GM19438 (cell line): ENCODE measurements around the gene FAM118A.
"Not testable (repeated sequence)": the region's sequence is repeated elsewhere in the genome, so short reads cannot be mapped to it uniquely, and the experiment has no call there.

Experiments
- ATAC-seq: cut with Tn5 transposase; IDR thresholded peaks from one replicate; pipeline ENCODE4 v1.9.1; 2021; ENCODE audit warnings: low read depth; ENCODE audit not compliant: unreplicated experiment

Gene FAM118A

GRCh38 chr22:45328822-45329529, 19.2 kb downstream of the FAM118A start:
- ATAC-seq = no peak

- ATAC-seq = no peak
These were observed 19.8 kb downstream of the FAM118A start for GRCh38 chr22:45329530-45329936.

- ATAC-seq = no peak
These were observed 20.8 kb downstream of the FAM118A start for GRCh38 chr22:45330548-45330947.

GRCh38 chr22:45331486-45331885, 21.8 kb downstream of the FAM118A start:
- ATAC-seq = no peak

GRCh38 chr22:45332001-45332400, 22.3 kb downstream of the FAM118A start:
- no peak for ATAC-seq

GRCh38 chr22:45334068-45334467, 24.3 kb downstream of the FAM118A start:
- no peak for ATAC-seq

GRCh38 chr22:45334528-45334927, 24.8 kb downstream of the FAM118A start:
- no peak for ATAC-seq

- no peak for ATAC-seq
These were observed 25.5 kb downstream of the FAM118A start for GRCh38 chr22:45335021-45335818.

- no peak for ATAC-seq
These were observed 26.3 kb downstream of the FAM118A start for GRCh38 chr22:45335854-45336522.

GRCh38 chr22:45336971-45337431, 27.3 kb downstream of the FAM118A start:
- no peak for ATAC-seq

- no peak for ATAC-seq
These were observed 27.8 kb downstream of the FAM118A start for GRCh38 chr22:45337536-45337935.

- no peak for ATAC-seq
These were observed 29.1 kb downstream of the FAM118A start for GRCh38 chr22:45338795-45339194.

GRCh38 chr22:45340323-45340722, 30.6 kb downstream of the FAM118A start:
- ATAC-seq = no peak

GRCh38 chr22:45341498-45341897, 31.8 kb downstream of the FAM118A start:
- ATAC-seq = no peak

- no peak for ATAC-seq
These were observed 33.4 kb downstream of the FAM118A start for GRCh38 chr22:45343143-45343542.

GRCh38 chr22:45344334-45344733, 34.6 kb downstream of the FAM118A start:
- ATAC-seq = no peak

GRCh38 chr22:45349916-45350315, 40.2 kb downstream of the FAM118A start:
- no peak for ATAC-seq

GRCh38 chr22:45351956-45352355, 42.2 kb downstream of the FAM118A start:
- ATAC-seq = no peak

- not testable (repeated sequence) for ATAC-seq
These were observed 43.0 kb downstream of the FAM118A start for GRCh38 chr22:45352757-45353156.

GRCh38 chr22:45353786-45354185, 44.1 kb downstream of the FAM118A start:
- no peak for ATAC-seq

GRCh38 chr22:45357490-45357889, 47.8 kb downstream of the FAM118A start:
- no peak for ATAC-seq
